A172 (cell line): Measurements from ENCODE around the gene ULK1. TPM values are rescaled to one million over a fixed set of nuclear protein-coding genes. Genes with fewer than 3 reads are reported as not detected.

Experiments
- total RNA-seq: library from RNA; depleted of rRNA; stranded (reverse); fragments of >200 nt; shearing (Covaris generic); gene quantifications from 2 replicates; pipeline ENCODE4 v1.2.3, GENCODE V29; 2014; rRNA removed

ULK1 gene
- total RNA-seq, 1 experiment from 2014 or later: 8.0 TPM

Other genes starting within 250 kb of the ULK1 start
- 21.9 and 30.1 TPM in 2 replicates for gene SFSWAP, start 183.5 kb upstream of the ULK1 start, total RNA-seq
- gene MMP17, start 66.2 kb upstream of the ULK1 start, total RNA-seq: 3.7 and 5.7 TPM in 2 replicates
- gene PUS1, start 34.7 kb downstream of the ULK1 start, total RNA-seq: 13.6 and 17.5 TPM in 2 replicates
- gene EP400, start 55.3 kb downstream of the ULK1 start, total RNA-seq: 6.6 and 6.8 TPM in 2 replicates
- 4.7 and 5.6 TPM in 2 replicates for gene DDX51, start 249.7 kb downstream of the ULK1 start, total RNA-seq
- 15.2 and 23.2 TPM in 2 replicates for gene NOC4L, start 249.8 kb downstream of the ULK1 start, total RNA-seq